Measurements from ENCODE around the gene TMTC1. TPM values are rescaled to one million over a fixed set of nuclear protein-coding genes. Genes with fewer than 3 reads are reported as not detected.

TMTC1 gene
- total RNA-seq, 2 experiments from 2014 or later: not detected

GRCh38 chr12:29509503-29509902 lies 274.2 kb downstream of the TMTC1 start:
- no peaks in the 10 kb centered on the region for H3K9me3 Mint-ChIP-seq
- Histone ChIP-seq H3K27me3 (ENCODE audit: control insufficient read depth in 1 of 2, insufficient read depth in 2 of 2, low read length in 2 of 2) (peaks cover 0 to 5% of the 10 kb centered on the region in 2 experiments), H3K27ac (ENCODE audit: low read depth in 1 of 2, low read length in 2 of 2) (no peak overlapping the region), H3K36me3 (ENCODE audit: insufficient read depth, low read length) (no peaks in the 10 kb centered on the region), H3K4me3 (ENCODE audit: low read length) (no peak overlapping the region), H3K4me1 (ENCODE audit: insufficient read depth, low read length) (no peaks in the 10 kb centered on the region), H3K9me3 (ENCODE audit: control insufficient read depth in 1 of 2, insufficient read depth in 1 of 2, low read length in 2 of 2) (no peaks in the 10 kb centered on the region)
- intact Hi-C loops (cut with DNase I, micrococcal nuclease): no loop called here
- DNase-seq: no peak
- TF ChIP-seq CTCF (IDR thresholded peaks at IDR 0.05): no peak
- H3K36me3 Mint-ChIP-seq (ENCODE audit: low read depth): no peaks in the 10 kb centered on the region
- POLR2A ChIA-PET: no interaction called here
- H3K4me3 Mint-ChIP-seq: no peak overlapping the region
- H3K4me1 Mint-ChIP-seq (ENCODE audit: low read depth): no peaks in the 10 kb centered on the region
- no peak overlapping the region for H3K27ac Mint-ChIP-seq
- peaks cover 27% of the 10 kb centered on the region for H3K27me3 Mint-ChIP-seq
- no peak for ATAC-seq (ENCODE audit: poor library complexity)
- CTCF ChIA-PET: no interaction called here

DNA sequence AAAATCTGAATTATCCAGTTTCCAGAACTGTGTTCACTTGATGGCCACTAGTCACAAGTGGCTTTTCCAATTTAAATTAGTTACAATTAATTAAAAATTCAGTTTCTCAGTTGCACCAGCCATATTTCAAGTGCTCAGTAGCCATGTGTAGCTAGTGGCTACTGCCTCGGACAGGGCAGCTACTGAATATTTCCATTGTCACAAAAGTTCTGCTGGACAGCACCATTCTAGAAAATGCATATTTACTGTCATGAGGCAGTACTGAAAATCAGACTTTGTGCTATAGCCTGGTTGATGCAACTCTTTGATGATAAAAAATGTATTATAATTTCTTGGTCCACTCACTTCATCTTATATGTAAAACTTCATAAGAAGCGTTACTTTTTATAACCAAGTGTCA lies 274.8 kb downstream of the TMTC1 start:
- H3K36me3 ChIP-seq (ENCODE audit: insufficient read depth, low read length): no peaks in the 10 kb centered on the region
- H3K4me3 Mint-ChIP-seq: no peak overlapping the region
- no peaks in the 10 kb centered on the region for H3K9me3 Mint-ChIP-seq
- H3K9me3 ChIP-seq (ENCODE audit: control insufficient read depth in 1 of 2, insufficient read depth in 1 of 2, low read length in 2 of 2): no peaks in the 10 kb centered on the region
- ChIA-PET CTCF (no interaction called here), POLR2A (no interaction called here)
- ATAC-seq (ENCODE audit: poor library complexity): no peak
- peaks cover 0 to 5% of the 10 kb centered on the region in 2 experiments for H3K27me3 ChIP-seq (ENCODE audit: control insufficient read depth in 1 of 2, insufficient read depth in 2 of 2, low read length in 2 of 2)
- no peaks in the 10 kb centered on the region for H3K4me1 Mint-ChIP-seq (ENCODE audit: low read depth)
- H3K36me3 Mint-ChIP-seq (ENCODE audit: low read depth): no peaks in the 10 kb centered on the region
- no peaks in the 10 kb centered on the region for H3K4me1 ChIP-seq (ENCODE audit: insufficient read depth, low read length)
- no peak for TF ChIP-seq CTCF (IDR thresholded peaks at IDR 0.05)
- peaks cover 24% of the 10 kb centered on the region for H3K27me3 Mint-ChIP-seq
- H3K27ac Mint-ChIP-seq: no peak overlapping the region
- intact Hi-C loops (cut with DNase I, micrococcal nuclease): no loop called here
- no peak overlapping the region for H3K4me3 ChIP-seq (ENCODE audit: low read length)
- no peak for DNase-seq
- H3K27ac ChIP-seq (ENCODE audit: low read depth in 1 of 2, low read length in 2 of 2): no peak overlapping the region

GRCh38 chr12:29505122-29505521 lies 278.6 kb downstream of the TMTC1 start:
- H3K4me1 ChIP-seq (ENCODE audit: insufficient read depth, low read length): no peaks in the 10 kb centered on the region
- CTCF ChIA-PET: no interaction called here
- peaks cover 19% of the 10 kb centered on the region for H3K27me3 Mint-ChIP-seq

More at GRCh38 chr12:29505122-29505521, 278.6 kb downstream of the TMTC1 start:
- no peak for TF ChIP-seq CTCF (IDR thresholded peaks at IDR 0.05)
- no peaks in the 10 kb centered on the region for H3K36me3 Mint-ChIP-seq (ENCODE audit: low read depth)
- intact Hi-C loops (cut with DNase I, micrococcal nuclease): no loop called here
- no peaks in the 10 kb centered on the region for H3K4me1 Mint-ChIP-seq (ENCODE audit: low read depth)
- H3K27ac Mint-ChIP-seq: no peak overlapping the region
- no peak for ATAC-seq (ENCODE audit: poor library complexity)
- H3K36me3 ChIP-seq (ENCODE audit: insufficient read depth, low read length): no peaks in the 10 kb centered on the region
- no peak for DNase-seq
- POLR2A ChIA-PET: no interaction called here
- H3K9me3 ChIP-seq (ENCODE audit: control insufficient read depth in 1 of 2, insufficient read depth in 1 of 2, low read length in 2 of 2): no peaks in the 10 kb centered on the region
- no peak overlapping the region for H3K4me3 ChIP-seq (ENCODE audit: low read length)
- peaks cover 0 to 5% of the 10 kb centered on the region in 2 experiments for H3K27me3 ChIP-seq (ENCODE audit: control insufficient read depth in 1 of 2, insufficient read depth in 2 of 2, low read length in 2 of 2)
- H3K27ac ChIP-seq (ENCODE audit: low read depth in 1 of 2, low read length in 2 of 2): no peak overlapping the region
- no peaks in the 10 kb centered on the region for H3K9me3 Mint-ChIP-seq
- H3K4me3 Mint-ChIP-seq: no peak overlapping the region

Data from CD4-positive, alpha-beta T cell (primary cell).